Omental fat pad (tissue), 4 donors: ENCODE results near the gene WDR1. TPM values are rescaled to one million over a fixed set of nuclear protein-coding genes. Genes with fewer than 3 reads are reported as not detected.

Source experiments
- ATAC-seq: fragments of 150-250 bp; one replicate; pipeline ENCODE4 v1.9.1; 2016; ENCODE audit warnings: mild to moderate bottlenecking, moderate library complexity; ENCODE audit not compliant: low FRiP score
- DNase-seq: peaks from one replicate; pipeline ENCODE4 v3.0.0-alpha.2; 2019; ENCODE audit warnings: low spot score
- CTCF ChIP-seq, 3 donors: fragments of 450-650 bp; IDR thresholded peaks; one replicate each; pipeline ENCODE4 v1.5.1; 2016 to 2017; ENCODE audit warnings: antibody characterized with exemption in 3 of 3, mild to moderate bottlenecking in 3 of 3, moderate library complexity in 2 of 3
- total RNA-seq, 4 donors: library from RNA; depleted of rRNA; stranded (reverse); fragments of >200 nt; gene quantifications; one replicate each; pipeline ENCODE4 v1.1.0, GENCODE V29; 2016

Gene WDR1
- total RNA-seq, 4 donors from 2014 or later: 114 to 219 (median 135) TPM

GRCh38 chr4:10034136-10034535 lies 82.5 kb downstream of the WDR1 start:
- DNase-seq (no peak), ATAC-seq (no peak)
- TF ChIP-seq CTCF (IDR thresholded peaks at IDR 0.05): no peak

- no peak for DNase-seq
- ATAC-seq: peak; percentile 86
- TF ChIP-seq CTCF (IDR thresholded peaks at IDR 0.05): no peak
These were observed 83.3 kb downstream of the WDR1 start for GRCh38 chr4:10033191-10033881.

GRCh38 chr4:10032625-10033024 lies 84.0 kb downstream of the WDR1 start:
- ATAC-seq (peak; percentile 72), DNase-seq (no peak)
- no peak for TF ChIP-seq CTCF (IDR thresholded peaks at IDR 0.05)

- no peak for ATAC-seq
- no peak for TF ChIP-seq CTCF (IDR thresholded peaks at IDR 0.05)
- no peak for DNase-seq
These were observed 84.7 kb downstream of the WDR1 start for GRCh38 chr4:10031668-10032590.

- no peak for DNase-seq
- ATAC-seq: no peak
- no peak for TF ChIP-seq CTCF (IDR thresholded peaks at IDR 0.05)
These were observed 85.5 kb downstream of the WDR1 start for GRCh38 chr4:10030972-10031667.

- DNase-seq (no peak), ATAC-seq (no peak)
- no peak for TF ChIP-seq CTCF (IDR thresholded peaks at IDR 0.05)
These were observed 87.2 kb downstream of the WDR1 start for GRCh38 chr4:10029403-10029802.
